Ovary (tissue), 9 donors: ENCODE data around the gene IL24. TPM values are rescaled to one million over a fixed set of nuclear protein-coding genes. Genes with fewer than 3 reads are reported as not detected.

Source experiments
- DNase-seq, 5 donors: peaks; one replicate each; pipeline ENCODE4 v3.0.0-alpha.2; 2019 to 2020
- H3K27ac ChIP-seq, 2 donors: fragments of 200-600 bp; one replicate each; pipeline versions ENCODE4 v1.5.1 to v1.8.0; 2019 to 2022
- H3K27me3 ChIP-seq: fragments of 200-600 bp; one replicate; pipeline ENCODE4 v1.8.0; 2022
- H3K36me3 ChIP-seq: fragments of 200-600 bp; sonication (generic); one replicate; pipeline ENCODE4 v1.5.1; 2019
- H3K4me1 ChIP-seq: one replicate; pipeline ENCODE4 v1.8.1; 2013; ENCODE audit warnings: mild to moderate bottlenecking, moderate library complexity; ENCODE audit not compliant: insufficient read depth
- H3K4me3 ChIP-seq: fragments of 200-600 bp; sonication (generic); one replicate; pipeline ENCODE4 v1.5.1; 2017
- H3K9me3 ChIP-seq, 2 donors: fragments of 200-600 bp in 1 of 2; sonication (generic) in 1 of 2; one replicate each; pipeline versions ENCODE4 v1.5.1 to v1.8.1; 2013 to 2019; ENCODE audit warnings: mild to moderate bottlenecking in 1 of 2, moderate library complexity in 1 of 2
- EP300 ChIP-seq: sonication (generic); formaldehyde crosslinking; IDR thresholded peaks from one replicate; pipeline ENCODE4 v1.6.1; 2017; ENCODE audit warnings: antibody characterized with exemption
- POLR2A ChIP-seq: fragments of 450-650 bp; IDR thresholded peaks from one replicate; pipeline ENCODE4 v1.6.1; 2017; ENCODE audit warnings: antibody characterized with exemption, mild to moderate bottlenecking, moderate library complexity
- WGBS, 3 donors: extraction: QIAGEN DNeasy Blood & Tissue Kit in 1 of 3; methylation state at CpG; one replicate each; pipeline versions ENCODE4 v1.1.5 to v1.1.7; 2013 to 2017; 5-methylcytosine and 5-hydroxymethylcytosine counted together
- intact Hi-C, 4 donors: fragments of 100-400 bp; cut with DNase I; formaldehyde crosslinking; loops; one replicate each; pipeline versions ENCODE4 v1.11.0 to v1.15.1; 2022 to 2023
- polyA plus RNA-seq, 2 donors: library from polyadenylated mRNA; stranded (reverse); fragments of 200-250 nt in 1 of 2; fragments of 350-450 nt in 1 of 2; fragmentation: Illumina TruSeq in 1 of 2; extraction: RNeasy Lipid Tissue Mini Kit (QIAGEN cat#74804) in 1 of 2; gene quantifications; one replicate each; pipeline ENCODE4 v1.2.3, GENCODE V29; 2013 to 2014
- total RNA-seq, 7 donors: library from RNA; depleted of rRNA in 2 of 7; stranded (reverse); fragments of >200 nt in 2 of 7; fragmentation: NEBNext Ultra II Directional in 3 of 7; extraction: Animal tissue kit (Norgen Biotek cat#: 25700) in 3 of 7; gene quantifications; one replicate each; pipeline versions ENCODE4 v1.1.0 to v1.2.4, GENCODE V29; 2016 to 2023
- TF ChIP-seq, protein P1 (sequence below), 3 donors: fragments of 450-650 bp in 2 of 3; fragments of 200-600 bp in 1 of 3; IDR thresholded peaks; one replicate each; pipeline versions ENCODE4 v1.5.1 to v1.8.0; 2016 to 2022; ENCODE audit warnings: antibody characterized with exemption in 3 of 3, mild to moderate bottlenecking in 1 of 3
- donor health status: DM: no; HTN: no; CAD: no; lungs with moderate emphysema.
- donor health status: DM: no; HTN: no; CAD: no.
- donor health status: Bipolar disorder and iron deficiency.
- donor health status: DM: yes; HTN: yes; CAD: no.
- donor health status: DM: no; HTN: no; CAD: no.
- donor health status: DM: yes; HTN: yes; CAD: no.

Gene IL24
- total and polyA plus RNA-seq, 9 donors: 0.10 to 1.8 (median 0.72) TPM; not detected in 6

DNA sequence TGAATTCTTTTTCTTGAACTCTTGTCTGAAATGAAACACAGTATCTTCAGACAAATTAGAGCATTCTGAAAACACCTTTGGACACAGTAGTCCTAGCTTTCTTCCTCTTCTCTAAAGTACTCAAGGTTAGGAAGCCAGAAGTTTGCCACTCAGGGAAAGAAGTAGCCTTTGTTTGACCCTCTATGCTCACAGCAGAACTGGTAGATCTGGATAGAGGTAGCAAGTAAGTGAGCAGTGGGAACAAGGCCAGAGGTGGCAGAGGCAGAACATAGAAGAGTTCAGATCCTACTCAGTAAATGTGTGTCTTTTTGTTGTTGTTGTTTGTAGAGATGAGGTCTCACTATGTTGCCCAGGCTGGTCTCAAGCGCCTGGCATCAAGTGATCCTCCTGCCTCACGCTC, 56.4 kb downstream of the IL24 start:
- Histone ChIP-seq H3K27me3 (no peaks in the 10 kb centered on the region), H3K27ac (no peak overlapping the region), H3K9me3 (no peaks in the 10 kb centered on the region), H3K4me1 (no peaks in the 10 kb centered on the region), H3K36me3 (no peaks in the 10 kb centered on the region), H3K4me3 (no peak overlapping the region)
- TF ChIP-seq EP300: no peak
- TF ChIP-seq POLR2A: no peak
- TF ChIP-seq, protein P1, sequence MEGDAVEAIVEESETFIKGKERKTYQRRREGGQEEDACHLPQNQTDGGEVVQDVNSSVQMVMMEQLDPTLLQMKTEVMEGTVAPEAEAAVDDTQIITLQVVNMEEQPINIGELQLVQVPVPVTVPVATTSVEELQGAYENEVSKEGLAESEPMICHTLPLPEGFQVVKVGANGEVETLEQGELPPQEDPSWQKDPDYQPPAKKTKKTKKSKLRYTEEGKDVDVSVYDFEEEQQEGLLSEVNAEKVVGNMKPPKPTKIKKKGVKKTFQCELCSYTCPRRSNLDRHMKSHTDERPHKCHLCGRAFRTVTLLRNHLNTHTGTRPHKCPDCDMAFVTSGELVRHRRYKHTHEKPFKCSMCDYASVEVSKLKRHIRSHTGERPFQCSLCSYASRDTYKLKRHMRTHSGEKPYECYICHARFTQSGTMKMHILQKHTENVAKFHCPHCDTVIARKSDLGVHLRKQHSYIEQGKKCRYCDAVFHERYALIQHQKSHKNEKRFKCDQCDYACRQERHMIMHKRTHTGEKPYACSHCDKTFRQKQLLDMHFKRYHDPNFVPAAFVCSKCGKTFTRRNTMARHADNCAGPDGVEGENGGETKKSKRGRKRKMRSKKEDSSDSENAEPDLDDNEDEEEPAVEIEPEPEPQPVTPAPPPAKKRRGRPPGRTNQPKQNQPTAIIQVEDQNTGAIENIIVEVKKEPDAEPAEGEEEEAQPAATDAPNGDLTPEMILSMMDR (IDR thresholded peaks at IDR 0.05): no peak
- DNase-seq: no peak
- 87 to 100% (median 91%) methylated on average over 2 of the region's 2 CpGs for WGBS, 3 donors
- intact Hi-C loops: no loop called here

Other genes with a start within 250 kb of the IL24 start
- gene MAPKAPK2, start 212.5 kb upstream of the IL24 start, total RNA-seq: 10 to 100 TPM; 28.4 to 71.2 (median 66.2) TPM
- gene MAPKAPK2, start 212.5 kb upstream of the IL24 start, polyA plus RNA-seq: 10 to 100 TPM; 34.5 to 64.7 TPM
- not detected for gene IL19, start 126.7 kb upstream of the IL24 start, total RNA-seq
- gene IL19, start 126.7 kb upstream of the IL24 start, polyA plus RNA-seq: not detected
- gene IL10, start 124.9 kb upstream of the IL24 start, total RNA-seq: 1 to 10 TPM in 3 of 7 donors, under 1 TPM in 3, not detected in 1; 0.25 to 2.7 (median 0.94) TPM
- gene IL10, start 124.9 kb upstream of the IL24 start, polyA plus RNA-seq: 1 to 10 TPM; 3.2 to 4.0 TPM
- 1 to 10 TPM in 1 of 7 donors, not detected in 6; 2.6 TPM for gene IL20, start 31.8 kb upstream of the IL24 start, total RNA-seq
- gene IL20, start 31.8 kb upstream of the IL24 start, polyA plus RNA-seq: under 1 TPM in 1 of 2 donors, not detected in 1; 0.30 TPM
- gene FCMR, start 24.5 kb downstream of the IL24 start, total RNA-seq: 1 to 10 TPM in 4 of 7 donors, under 1 TPM in 3; 0.38 to 8.4 (median 1.6) TPM
- gene FCMR, start 24.5 kb downstream of the IL24 start, polyA plus RNA-seq: 1 to 10 TPM; 2.6 to 6.5 TPM
- 1 to 10 TPM in 3 of 7 donors, under 1 TPM in 3, not detected in 1; 0.10 to 5.3 (median 1.2) TPM for gene PIGR, start 49.0 kb downstream of the IL24 start, total RNA-seq
- under 1 TPM; 0.04 to 0.07 TPM for gene PIGR, start 49.0 kb downstream of the IL24 start, polyA plus RNA-seq
- gene FCAMR, start 73.0 kb downstream of the IL24 start, total RNA-seq: not detected
- gene FCAMR, start 73.0 kb downstream of the IL24 start, polyA plus RNA-seq: not detected
- gene C1orf116, start 135.3 kb downstream of the IL24 start, total RNA-seq: 1 to 10 TPM in 2 of 7 donors, under 1 TPM in 3, not detected in 2; 0.10 to 1.6 (median 0.72) TPM
- gene C1orf116, start 135.3 kb downstream of the IL24 start, polyA plus RNA-seq: under 1 TPM; 0.02 to 0.07 TPM
- gene YOD1, start 153.8 kb downstream of the IL24 start, total RNA-seq: 1 to 10 TPM; 4.7 to 8.4 (median 6.3) TPM
- 1 to 10 TPM; 2.2 to 3.5 TPM for gene YOD1, start 153.8 kb downstream of the IL24 start, polyA plus RNA-seq
- gene PFKFB2, start 155.8 kb downstream of the IL24 start, total RNA-seq: 10 to 100 TPM in 2 of 7 donors, 1 to 10 TPM in 5; 5.0 to 11.4 (median 8.7) TPM
- gene PFKFB2, start 155.8 kb downstream of the IL24 start, polyA plus RNA-seq: 1 to 10 TPM; 3.0 to 7.7 TPM
- 10 to 100 TPM in 5 of 7 donors, 1 to 10 TPM in 2; 2.5 to 88.5 (median 18.2) TPM for gene C4BPB, start 191.4 kb downstream of the IL24 start, total RNA-seq
- gene C4BPB, start 191.4 kb downstream of the IL24 start, polyA plus RNA-seq: 10 to 100 TPM; 20.3 to 42.4 TPM
- 1 to 10 TPM in 3 of 7 donors, under 1 TPM in 4; 0.23 to 3.5 (median 0.45) TPM for gene C4BPA, start 206.8 kb downstream of the IL24 start, total RNA-seq
- 1 to 10 TPM; 1.8 to 2.3 TPM for gene C4BPA, start 206.8 kb downstream of the IL24 start, polyA plus RNA-seq